Measurements from ENCODE around the gene ACTMAP. TPM values are rescaled to one million over a fixed set of nuclear protein-coding genes. Genes with fewer than 3 reads are reported as not detected.

The ACTMAP gene
- total and polyA plus RNA-seq, 7 donors = 1.8 to 11.0 (median 5.3) TPM

GRCh38 chr19:40721936-40722661, 28.2 kb downstream of the ACTMAP start:
- H3K27ac ChIP-seq = peak overlapping the region; percentile 95 to 99 (median 98)
- WGBS, 2 donors = 86 to 87% methylated on average over 9 of the region's 9 CpGs
- H3K4me3 ChIP-seq = peak overlapping the region in 1 of 4 donors; percentile 74

DNA sequence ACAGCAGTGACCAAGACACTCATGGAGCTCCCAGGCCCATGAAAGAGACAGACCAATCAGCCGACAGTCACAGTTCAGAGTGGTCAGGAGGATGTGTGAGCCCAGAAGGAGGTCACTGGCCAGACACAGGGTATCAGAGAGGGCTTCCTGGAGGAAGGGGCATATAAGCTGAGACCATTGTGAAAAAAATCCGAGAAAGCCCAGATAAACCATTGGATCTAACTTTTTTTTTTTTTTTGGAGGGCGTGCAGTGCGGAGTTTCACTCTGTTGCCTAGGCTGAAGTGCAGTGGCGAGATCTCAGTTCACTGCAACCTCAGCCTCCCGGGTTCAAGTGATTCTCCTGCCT, 29.2 kb downstream of the ACTMAP start:
- no peaks in the 10 kb centered on the region for H3K9me3 ChIP-seq
- intact Hi-C loops (cut with DNase I) = no loop called here
- H3K4me1 ChIP-seq = peaks cover 0 to 69% (median 48%) of the 10 kb centered on the region in 4 donors
- no peaks in the 10 kb centered on the region for H3K27me3 ChIP-seq
- H3K27ac ChIP-seq = peak overlapping the region; percentile 95 to 99 (median 98)
- H3K4me3 ChIP-seq = peak overlapping the region; percentile 13 to 92 (median 76)
- no peak for DNase-seq
- WGBS, 2 donors = 87 to 89% methylated on average over 6 of the region's 6 CpGs
- TF ChIP-seq POLR2AphosphoS5 (IDR thresholded peaks at IDR 0.05) (no peak), EP300 (IDR thresholded peaks at IDR 0.05) (no peak), POLR2A (IDR thresholded peaks at IDR 0.05) (no peak)
- TF ChIP-seq, protein P1, sequence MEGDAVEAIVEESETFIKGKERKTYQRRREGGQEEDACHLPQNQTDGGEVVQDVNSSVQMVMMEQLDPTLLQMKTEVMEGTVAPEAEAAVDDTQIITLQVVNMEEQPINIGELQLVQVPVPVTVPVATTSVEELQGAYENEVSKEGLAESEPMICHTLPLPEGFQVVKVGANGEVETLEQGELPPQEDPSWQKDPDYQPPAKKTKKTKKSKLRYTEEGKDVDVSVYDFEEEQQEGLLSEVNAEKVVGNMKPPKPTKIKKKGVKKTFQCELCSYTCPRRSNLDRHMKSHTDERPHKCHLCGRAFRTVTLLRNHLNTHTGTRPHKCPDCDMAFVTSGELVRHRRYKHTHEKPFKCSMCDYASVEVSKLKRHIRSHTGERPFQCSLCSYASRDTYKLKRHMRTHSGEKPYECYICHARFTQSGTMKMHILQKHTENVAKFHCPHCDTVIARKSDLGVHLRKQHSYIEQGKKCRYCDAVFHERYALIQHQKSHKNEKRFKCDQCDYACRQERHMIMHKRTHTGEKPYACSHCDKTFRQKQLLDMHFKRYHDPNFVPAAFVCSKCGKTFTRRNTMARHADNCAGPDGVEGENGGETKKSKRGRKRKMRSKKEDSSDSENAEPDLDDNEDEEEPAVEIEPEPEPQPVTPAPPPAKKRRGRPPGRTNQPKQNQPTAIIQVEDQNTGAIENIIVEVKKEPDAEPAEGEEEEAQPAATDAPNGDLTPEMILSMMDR (IDR thresholded peaks at IDR 0.05) = no peak
- H3K36me3 ChIP-seq = peaks cover 0 to 36% (median 25%) of the 10 kb centered on the region in 4 donors

More at GRCh38 chr19:40721936-40722661, 28.2 kb downstream of the ACTMAP start:
- Histone ChIP-seq H3K27me3 (no peaks in the 10 kb centered on the region), H3K4me1 (peaks cover 0 to 65% (median 44%) of the 10 kb centered on the region in 4 donors), H3K9me3 (no peaks in the 10 kb centered on the region), H3K36me3 (peaks cover 5 to 45% (median 27%) of the 10 kb centered on the region in 4 donors)
- no peak for DNase-seq
- intact Hi-C loops (cut with DNase I) = no loop called here
- no peak for TF ChIP-seq EP300 (IDR thresholded peaks at IDR 0.05)
- TF ChIP-seq POLR2AphosphoS5 (IDR thresholded peaks at IDR 0.05) = peak in 1 of 4 donors; percentile 28

DNA sequence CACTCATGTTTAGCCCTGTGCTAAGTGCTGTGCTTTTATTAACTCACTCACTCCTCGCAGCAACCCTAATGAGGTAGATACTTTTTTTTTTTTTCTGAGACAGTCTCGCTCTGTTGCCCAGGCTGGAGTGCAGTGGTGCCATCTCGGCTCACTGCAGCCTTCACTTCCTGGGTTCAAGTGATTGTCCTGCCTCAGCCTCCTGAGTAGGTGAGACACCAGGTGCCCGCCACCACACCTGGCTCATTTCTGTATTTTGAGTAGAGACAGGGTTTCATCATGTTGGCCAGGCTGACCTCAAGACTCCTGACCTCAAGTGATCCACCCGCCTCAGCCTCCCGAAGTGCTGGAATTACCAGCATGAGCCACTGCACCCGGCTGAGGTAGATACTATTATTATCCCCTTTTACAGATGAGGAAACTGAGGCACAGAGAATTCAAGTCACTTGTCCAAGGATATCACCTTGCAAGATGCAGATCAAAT, 30.8 kb downstream of the ACTMAP start:
- intact Hi-C loops (cut with DNase I) = loop anchor here (10.0 kb wide), 2 partner anchors 275 to 1315 kb away; partner anchors contain the start of genes SERTAD3 and ZFP36
- no peaks in the 10 kb centered on the region for H3K27me3 ChIP-seq
- DNase-seq = no peak
- H3K4me3 ChIP-seq = peak overlapping the region; percentile 74 to 92 (median 82)
- WGBS, 2 donors = 25 to 52% methylated on average over 7 of the region's 7 CpGs
- no peaks in the 10 kb centered on the region for H3K9me3 ChIP-seq
- H3K4me1 ChIP-seq = peaks cover 0 to 79% (median 60%) of the 10 kb centered on the region in 4 donors
- TF ChIP-seq POLR2A (IDR thresholded peaks at IDR 0.05) = no peak
- no peak for TF ChIP-seq EP300 (IDR thresholded peaks at IDR 0.05)
- no peak for TF ChIP-seq POLR2AphosphoS5 (IDR thresholded peaks at IDR 0.05)
- TF ChIP-seq, protein P1 (IDR thresholded peaks at IDR 0.05) = no peak
- H3K36me3 ChIP-seq = peaks cover 0 to 24% (median 10%) of the 10 kb centered on the region in 4 donors
- peak overlapping the region; percentile 95 to 99 (median 98) for H3K27ac ChIP-seq

DNA sequence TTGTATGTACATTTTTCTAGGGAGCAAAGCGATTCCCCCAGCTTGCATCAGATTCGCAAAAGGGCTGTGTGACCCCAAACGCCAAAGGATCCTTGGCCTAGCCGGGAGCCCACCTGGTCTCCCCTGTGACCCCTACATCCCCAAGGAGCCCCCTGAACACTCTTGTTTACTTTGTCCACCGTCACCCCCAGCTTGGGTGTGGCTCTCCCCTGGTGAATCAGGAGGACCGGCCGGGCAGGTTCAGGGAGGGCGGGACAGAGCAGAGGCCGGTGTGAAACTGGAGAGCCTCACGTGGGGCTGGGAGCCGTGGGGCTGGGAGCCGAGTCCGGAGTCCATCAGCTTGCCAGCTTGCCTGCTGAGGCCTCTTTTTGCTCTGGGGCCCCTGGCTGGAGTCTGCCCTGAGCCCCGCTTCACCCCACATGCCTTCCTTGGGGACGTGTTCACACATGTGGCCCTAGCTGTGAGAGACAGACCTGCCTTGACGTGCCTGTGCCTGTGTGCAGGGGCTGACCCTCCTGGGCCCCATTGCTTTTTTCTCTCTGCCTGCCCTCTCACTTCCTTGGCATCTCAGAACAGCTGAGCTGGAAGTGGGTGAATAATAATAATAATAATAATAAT, 31.4 kb downstream of the ACTMAP start:
- H3K9me3 ChIP-seq = no peaks in the 10 kb centered on the region
- intact Hi-C loops (cut with DNase I) = loop anchor here (1.0 to 10.0 kb wide), 3 partner anchors 31 to 1314 kb away; partner anchors contain the start of genes ACTMAP, SERTAD3 and ZFP36
- WGBS, 2 donors = 5 to 26% methylated on average over 16 of the region's 16 CpGs
- peak overlapping the region; percentile 74 to 92 (median 82) for H3K4me3 ChIP-seq
- peak overlapping the region; percentile 95 to 99 (median 98) for H3K27ac ChIP-seq
- DNase-seq = peak; percentile 89
- peaks cover 0 to 79% (median 66%) of the 10 kb centered on the region in 4 donors for H3K4me1 ChIP-seq
- H3K36me3 ChIP-seq = peaks cover 0 to 19% (median 5%) of the 10 kb centered on the region in 4 donors
- peak in 1 of 2 donors; percentile 24 for TF ChIP-seq POLR2A (IDR thresholded peaks at IDR 0.05)
- TF ChIP-seq, protein P1 (IDR thresholded peaks at IDR 0.05) = no peak
- TF ChIP-seq EP300 (IDR thresholded peaks at IDR 0.05) = no peak
- TF ChIP-seq POLR2AphosphoS5 (IDR thresholded peaks at IDR 0.05) = peak in 3 of 4 donors; percentile 16 to 43 (median 43)
- no peaks in the 10 kb centered on the region for H3K27me3 ChIP-seq

All from sigmoid colon (tissue), 7 donors.